ENCODE measurements around the gene FLRT2.

The FLRT2 gene

DNA sequence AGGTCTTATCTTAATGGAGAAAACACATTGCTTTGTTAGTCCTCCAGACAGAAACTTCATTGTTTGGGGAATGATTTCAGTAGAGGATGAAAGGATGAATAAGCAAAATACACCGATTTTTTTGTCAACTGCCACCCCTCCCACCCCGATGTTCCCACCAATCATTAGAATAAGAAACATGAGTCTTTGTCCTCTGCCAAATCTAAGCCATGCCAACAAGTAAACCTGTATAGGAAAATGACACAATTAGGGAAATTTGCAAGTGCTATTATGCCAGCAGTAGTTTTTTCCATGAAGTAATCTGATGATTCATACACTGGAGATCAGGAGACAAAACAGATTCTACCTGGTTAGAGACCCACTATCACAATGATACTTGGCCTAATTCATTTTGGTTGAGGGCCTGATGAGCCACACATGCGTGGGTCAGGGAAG lies 35.9 kb downstream of the FLRT2 start:
- DNase-seq = no peak

DNA sequence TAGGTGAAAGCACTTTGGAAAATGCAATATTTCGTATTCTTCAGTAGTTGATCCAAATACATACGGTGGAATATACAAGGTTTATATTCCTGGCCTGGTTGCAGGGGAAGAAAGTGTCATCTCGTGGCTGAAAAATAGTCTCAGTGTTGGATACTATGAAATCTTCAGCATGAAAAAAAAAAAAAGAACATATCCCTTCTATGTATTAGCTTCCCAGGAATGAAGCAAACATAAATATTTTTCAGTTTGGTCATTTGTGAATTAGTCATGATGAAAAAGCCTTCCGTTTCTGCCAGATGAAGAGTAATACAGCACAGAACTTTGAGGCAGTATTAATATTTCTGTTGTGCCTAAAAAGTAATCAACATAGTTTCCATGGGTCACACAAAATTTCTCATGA lies 36.7 kb downstream of the FLRT2 start:
- DNase-seq = no peak

DNA sequence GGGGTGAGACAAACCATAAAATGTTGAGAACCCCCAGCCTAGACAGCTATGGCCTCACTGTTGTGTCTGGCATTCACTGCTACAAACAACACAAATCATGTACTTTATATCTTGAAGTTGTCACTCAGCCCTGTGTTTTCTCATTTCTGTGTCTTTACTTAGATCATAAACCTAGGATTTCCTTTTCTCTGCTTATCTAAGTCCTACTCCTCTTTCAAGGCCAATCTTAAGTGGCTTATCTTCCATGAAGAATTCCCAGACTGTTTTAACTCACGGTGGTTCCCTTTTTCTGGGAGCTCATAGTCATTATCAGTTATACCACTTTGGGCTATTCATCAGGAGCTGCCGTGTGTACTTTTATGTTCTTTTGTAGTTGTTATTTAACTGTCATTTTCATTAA lies 42.1 kb downstream of the FLRT2 start:
- DNase-seq = no peak

DNA sequence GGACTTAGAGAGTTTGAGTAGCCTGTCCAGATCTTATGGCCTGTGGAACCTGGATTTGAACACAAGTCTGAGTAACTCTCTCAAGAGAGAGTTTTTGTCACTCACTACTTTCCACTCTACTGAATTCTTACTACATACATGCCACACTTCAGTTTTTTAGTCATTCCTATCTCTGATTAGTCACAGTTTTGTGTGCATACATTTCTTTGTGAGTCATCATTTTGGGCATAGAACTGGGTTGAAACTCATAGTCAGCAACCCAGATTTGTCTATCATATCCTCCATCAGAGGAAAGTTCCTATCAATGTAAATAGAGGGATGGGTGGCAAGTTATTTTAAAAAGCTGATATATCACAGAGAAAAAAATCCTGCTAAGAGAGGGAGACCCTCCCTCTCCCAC lies 42.9 kb downstream of the FLRT2 start:
- no peak for DNase-seq

DNA sequence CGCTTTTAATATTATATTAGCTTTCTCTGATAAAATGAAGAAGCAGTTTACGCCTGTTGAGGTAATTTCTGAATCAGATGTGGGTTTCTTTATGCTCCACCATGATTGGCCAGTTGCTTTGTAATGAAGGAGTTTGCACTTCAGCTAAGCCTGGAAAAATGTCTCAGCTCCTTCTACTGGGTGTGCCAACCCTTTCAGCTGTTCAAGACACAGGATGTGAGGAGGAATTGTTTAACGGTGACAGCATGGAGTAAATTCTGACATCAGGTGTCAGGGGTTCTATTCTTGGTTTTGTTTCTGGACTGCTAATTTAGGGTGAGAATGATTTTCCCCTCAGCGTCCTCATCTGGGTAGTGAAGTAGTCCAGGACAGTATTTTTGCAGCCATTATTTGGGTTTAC lies 43.5 kb downstream of the FLRT2 start:
- DNase-seq = no peak

DNA sequence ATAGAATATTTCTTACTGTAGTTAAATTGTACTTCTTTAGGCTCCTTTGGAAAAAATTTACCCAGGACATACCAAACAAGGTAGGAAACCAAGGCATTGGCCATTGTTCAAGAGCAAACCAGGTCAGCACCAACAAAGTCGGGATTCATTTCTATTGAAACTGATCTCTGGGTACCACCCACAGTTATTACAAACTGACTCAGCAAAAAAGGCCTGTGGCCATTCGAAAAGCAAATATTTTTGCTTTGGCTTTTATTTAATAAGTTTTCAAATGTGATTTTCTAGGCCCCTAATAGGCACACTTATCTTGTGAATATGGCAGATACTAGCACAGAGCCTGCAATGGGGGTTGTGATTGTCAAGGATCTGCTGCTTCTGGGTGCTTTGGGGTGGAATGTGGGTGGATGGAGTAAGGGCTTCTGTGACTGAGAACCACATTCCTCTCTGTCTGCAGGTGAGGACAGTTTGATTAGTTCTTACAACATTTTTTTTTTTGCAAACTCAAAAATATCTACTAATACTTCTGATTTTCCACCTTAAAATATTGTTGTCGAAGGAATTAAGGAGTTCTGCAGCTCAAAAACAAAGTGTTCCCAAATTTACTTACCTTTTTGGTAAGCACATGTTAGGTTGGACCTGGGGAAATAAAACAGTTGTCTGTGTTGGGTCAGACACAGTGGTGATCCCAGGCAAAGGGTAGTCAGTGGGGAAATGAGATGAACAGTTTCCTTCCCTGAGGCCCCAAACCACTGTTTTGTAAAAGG lies 45.1 kb downstream of the FLRT2 start:
- DNase-seq = no peak

DNA sequence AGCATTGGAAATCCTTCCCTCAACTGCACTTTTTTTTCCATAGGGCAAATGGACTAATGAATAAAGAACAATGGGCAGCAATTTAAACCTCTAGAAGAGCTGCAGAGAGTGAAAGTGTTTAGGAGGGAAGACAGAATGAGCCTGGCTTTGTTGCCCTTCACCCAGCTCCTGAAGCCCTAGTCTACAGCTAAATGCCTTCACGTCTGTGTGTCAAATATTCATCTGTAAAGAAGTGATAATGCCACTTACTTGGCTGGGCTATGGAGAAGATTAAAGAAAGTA lies 45.6 kb downstream of the FLRT2 start:
- DNase-seq = no peak

DNA sequence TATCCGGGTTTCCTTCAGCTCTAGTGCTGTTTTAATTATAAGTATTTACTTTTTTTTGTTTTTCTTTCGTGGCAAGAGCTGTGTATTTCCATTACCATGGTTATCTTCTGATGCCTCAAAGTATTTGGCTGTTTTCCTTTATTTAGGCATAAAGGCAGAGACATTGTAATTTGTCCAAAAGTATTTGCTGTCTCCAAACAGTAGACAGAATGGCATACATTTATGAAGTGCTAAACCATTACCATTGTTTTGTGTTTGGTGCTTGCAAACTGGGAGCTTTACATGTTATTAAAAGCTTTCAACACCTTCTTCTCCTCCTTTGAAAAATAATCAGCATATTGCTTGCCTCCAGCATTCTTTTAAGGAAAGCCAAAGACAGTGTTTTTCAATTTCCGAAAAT lies 46.3 kb downstream of the FLRT2 start:
- no peak for DNase-seq

DNA sequence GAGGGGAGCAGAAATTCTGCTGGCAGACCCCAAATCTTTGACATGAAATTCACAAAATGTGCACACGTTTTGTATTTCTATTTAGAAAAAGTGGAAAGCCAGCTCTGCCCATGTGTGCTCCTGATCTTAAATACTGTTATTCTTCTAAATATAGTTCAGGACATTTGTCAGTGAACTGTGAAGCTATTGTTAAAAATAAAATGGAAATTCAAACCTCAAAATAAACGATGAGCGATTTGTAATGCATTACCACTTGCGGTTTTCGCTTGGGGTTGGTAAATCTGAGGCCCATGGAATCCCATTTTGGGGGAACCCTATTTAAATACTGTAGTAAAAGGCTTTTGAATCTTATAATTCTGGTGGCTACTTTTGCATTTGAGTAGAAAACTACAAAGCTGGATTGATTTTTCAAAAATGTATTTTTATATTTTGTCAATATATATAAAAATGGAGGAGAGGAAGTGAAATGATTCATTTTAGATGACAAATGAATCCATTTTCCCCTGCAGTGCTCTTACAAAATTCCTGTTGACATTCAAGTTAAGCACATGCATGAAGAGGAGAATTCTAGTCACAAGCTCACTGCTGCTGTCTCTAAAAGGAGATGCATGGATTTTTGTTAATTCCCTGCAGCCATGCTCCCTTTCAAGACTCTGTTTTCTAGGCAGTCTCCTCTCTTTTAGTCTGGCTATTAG lies 47.1 kb downstream of the FLRT2 start:
- DNase-seq = no peak

DNA sequence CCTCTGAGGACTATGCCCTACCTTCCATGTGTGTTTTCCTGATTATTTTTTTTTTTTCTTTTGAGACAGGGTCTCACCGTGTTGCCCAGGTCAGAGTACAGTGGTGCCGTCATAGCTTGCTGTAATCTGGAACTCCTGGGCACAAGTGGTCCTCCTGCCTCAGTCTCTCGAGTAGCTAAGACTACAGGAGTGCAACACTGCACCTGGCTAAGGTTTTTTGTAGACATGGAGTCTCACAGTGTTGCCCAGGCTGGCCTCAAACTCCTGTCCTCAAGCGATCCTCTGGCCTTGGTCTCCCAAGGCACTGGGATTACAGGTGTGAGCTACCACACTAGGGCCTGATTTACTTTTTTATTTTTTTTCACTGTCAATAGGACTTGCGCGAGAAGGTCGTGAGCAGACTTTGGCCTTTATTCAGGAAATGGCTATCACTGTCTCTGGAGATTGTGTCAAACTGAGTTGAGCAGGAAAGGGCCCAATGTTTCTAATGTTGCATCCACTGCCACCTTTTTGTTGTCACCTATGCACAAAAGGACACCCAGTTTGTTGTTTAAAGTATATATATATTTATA lies 47.7 kb downstream of the FLRT2 start:
- no peak for DNase-seq

DNA sequence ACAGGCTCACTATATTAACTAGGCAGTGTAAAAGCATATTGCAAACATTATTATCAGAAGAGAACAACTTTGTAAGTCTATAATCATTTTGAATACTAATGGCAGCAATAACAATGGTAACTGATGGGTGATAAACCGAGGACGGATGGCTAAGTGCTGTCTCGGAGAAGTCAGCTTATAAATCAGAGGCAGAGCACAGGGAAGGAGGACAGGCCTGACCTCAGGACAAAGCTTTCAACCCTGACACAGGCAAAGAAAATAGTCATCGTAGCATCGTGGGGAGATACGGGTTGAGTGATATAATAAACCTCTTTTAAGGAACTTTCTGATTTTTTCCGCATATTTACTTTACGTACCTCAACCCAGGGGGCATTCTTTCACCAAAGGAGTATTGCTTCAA lies 48.4 kb downstream of the FLRT2 start:
- no peak for DNase-seq

DNA sequence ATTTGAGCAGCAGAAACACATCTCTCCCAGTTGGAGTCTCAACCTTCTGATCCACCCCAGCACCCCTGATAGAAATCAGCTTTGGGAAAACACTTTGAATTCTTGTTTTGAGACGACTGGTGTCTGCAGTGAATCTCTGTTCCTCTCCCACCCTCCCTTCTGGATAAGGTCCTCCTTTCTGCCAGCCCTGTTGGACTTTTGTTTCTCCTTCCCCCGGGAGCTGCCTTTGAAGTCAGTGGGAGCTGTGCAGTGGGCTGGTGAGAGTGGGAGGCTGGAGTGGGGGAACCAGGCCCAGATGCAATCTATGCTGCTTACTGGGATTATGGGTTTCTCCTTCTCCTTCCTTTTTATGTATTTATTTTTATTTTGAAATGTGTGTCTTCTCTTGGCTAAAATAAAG lies 49.0 kb downstream of the FLRT2 start:
- DNase-seq = no peak

DNA sequence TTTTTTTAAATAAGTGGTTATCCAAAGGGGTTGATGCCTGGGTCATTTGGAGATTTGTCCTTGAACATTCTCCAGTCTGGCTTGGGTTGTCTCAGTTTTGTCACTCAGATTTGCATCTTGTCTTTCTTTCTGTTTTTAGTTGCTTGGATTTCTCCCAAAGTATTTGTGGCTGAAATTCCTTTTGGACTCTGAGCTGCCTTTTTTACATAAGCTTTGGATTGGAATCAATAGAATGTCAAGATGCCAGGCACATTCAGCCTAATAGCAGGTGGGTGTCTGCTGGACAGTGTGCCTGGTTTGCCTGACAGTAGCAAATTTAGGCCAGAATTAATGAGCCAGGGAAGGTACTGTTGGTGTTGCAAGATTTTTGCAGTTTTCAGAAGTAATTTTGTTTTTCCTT lies 50.0 kb downstream of the FLRT2 start:
- DNase-seq = no peak

DNA sequence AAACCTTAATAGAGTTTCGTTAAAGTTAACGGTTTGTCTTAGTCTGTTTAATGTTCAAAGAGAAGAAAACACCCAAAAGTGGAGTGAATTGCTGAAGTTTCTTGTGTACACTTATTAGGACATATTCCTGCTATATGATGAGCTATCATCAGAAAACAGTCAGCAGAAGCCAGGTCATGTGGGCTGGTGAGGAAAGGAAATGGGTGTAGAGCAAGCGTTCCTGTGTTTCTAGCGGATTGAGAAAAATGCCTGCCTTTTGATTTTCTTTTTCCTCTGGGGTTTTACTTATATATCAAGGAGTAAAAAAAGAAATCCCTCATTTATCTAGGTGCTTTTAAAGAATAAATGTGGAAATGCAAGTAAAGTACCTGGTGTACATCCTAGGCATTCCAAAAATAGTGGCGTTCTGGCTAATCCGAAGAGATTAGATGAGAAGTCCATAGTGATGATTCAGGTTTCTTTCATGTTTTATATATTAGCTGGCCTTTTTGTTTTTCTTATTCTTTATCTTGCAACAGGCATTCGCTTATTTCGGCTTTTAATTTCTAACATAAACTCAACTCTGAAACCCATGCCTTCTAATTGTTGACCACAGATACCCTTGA lies 50.7 kb downstream of the FLRT2 start:
- DNase-seq = no peak

DNA sequence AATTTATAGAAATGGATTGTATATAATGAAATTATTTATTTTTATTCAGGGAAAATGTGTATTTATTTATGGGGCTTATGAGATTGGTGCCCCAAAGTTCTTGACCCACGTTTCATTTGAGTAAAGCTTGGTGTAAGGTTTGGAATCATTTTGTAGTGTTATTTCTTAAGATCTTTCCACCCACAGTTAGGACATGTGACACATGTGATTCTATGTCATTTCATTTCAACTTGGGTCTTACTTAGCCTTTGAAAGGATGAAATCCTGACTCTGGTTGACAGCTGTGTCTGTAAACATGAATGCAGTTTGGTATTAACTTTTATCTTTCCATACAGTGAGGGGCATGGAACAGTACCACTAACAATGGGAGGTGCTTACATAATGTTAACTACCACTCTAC lies 51.7 kb downstream of the FLRT2 start:
- no peak for DNase-seq

DNA sequence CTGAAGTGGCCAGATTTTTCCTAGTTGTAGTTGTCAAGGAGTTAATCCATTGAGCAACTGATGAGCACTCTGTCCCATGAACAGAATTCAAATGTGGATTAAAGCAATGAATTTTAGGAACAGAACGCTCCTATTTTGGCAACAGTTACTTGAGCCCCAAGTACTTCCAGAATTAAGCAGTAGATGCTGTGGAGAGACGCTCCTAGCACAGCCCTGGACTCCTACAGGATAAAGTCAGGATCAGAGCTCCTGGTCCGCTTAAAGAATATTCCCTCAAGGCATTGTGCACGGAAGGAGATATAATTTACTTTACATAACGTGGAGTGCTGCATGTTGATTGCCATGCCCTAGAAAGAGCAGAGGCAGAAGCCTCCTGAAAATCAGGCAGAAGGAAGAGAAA lies 53.4 kb downstream of the FLRT2 start:
- no peak for DNase-seq

DNA sequence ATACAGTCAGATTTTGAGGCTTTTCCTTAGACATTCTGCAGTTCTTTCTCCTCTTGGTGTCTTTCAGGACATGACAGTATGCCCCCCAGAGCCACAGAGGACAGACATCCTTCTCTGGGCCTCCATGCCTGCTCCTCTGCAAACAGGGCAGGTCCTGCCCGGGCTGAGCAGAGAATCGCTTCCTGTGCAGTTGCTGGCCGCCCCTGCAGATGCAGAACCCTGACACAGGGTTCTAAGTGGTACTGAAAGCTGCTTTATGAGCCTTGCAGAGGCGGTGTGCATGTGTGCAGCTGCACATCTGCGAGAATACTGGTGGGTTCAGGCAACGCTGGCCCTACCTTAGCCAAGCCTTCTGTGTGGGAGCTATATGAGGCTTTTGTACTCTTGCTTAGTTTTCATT lies 54.5 kb downstream of the FLRT2 start:
- DNase-seq = no peak

DNA sequence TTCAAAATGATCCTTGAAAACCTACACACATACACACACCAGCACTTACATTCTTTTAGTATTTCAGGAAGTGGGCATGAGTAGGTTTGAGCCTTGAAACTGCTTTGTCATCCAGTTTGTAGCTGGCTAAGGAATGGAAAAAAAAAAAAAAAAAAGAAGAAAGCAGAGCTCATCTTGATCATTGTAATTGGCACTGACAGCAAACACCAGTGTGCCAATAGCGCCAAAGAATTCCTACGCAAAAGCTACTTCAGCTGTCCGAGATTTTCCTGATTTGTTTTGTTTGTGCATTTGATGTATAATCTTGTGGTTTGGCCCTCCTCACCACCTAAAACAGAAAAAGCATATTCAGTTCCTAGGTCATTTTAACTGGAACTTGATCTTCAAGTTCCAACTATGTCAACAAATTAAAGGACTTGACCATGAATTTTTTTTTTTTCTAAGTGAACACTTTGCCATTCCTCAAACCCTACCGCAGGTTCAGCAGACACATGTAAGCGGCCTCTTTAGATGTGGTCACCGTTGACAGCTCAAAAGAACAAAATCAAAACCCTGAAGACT lies 57.3 kb downstream of the FLRT2 start:
- no peak for DNase-seq

DNA sequence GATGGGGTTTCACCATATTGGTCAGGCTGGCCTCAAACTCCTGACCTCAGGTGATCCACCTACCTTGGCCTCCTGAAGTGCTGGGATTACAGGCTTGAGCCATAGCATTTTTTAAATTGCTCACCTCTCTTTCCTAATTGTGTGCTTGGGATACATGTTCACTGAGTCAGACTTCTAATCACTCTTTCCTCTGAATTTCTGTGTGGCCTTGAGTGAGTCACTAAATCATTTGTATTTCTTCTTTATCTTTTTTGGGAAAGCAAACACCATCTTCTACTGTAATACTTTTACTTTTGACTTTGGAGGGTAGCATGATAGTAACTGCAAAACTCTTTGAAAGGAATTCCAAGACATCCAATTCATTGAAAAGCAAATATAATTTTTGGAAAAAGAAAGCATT lies 60.8 kb downstream of the FLRT2 start:
- DNase-seq = no peak

DNA sequence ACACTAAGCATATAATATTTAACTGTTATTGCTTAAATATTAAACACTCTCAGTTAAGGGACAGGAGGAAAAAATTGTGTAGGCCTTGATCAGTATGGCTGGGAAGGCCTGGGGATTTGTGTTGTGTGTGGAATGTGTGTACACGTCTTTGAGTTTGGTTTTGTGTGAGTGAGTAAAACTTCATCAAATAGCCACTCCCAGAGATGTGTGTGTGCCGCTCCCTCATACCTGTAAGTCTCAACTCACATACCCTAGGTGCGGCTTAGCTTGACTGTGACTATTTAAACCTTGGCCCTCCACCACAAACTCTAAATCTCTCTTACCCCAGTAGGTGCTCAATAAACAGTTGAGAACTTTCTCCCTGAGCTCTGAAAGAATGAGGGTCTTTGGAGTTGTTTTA lies 64.3 kb downstream of the FLRT2 start:
- no peak for DNase-seq

DNA sequence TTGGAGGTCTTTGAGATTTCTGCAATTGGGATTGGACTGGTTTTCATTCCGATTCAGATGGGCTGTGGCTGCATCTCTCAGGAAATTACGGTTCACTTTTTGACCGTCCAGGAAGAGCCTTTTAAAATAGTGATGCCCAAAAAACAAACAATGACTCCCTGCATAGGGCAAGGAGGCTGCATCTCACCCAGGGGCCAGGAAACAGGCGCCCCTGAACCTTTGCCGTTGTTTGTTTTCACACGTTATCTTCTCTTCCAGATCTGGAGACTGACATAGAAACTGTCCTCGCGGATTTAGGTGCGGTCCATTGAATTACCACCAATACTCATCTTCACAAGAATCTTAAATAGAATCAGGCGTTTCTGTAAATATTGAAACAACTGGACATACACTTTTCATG lies 66.0 kb downstream of the FLRT2 start:
- DNase-seq = no peak

DNA sequence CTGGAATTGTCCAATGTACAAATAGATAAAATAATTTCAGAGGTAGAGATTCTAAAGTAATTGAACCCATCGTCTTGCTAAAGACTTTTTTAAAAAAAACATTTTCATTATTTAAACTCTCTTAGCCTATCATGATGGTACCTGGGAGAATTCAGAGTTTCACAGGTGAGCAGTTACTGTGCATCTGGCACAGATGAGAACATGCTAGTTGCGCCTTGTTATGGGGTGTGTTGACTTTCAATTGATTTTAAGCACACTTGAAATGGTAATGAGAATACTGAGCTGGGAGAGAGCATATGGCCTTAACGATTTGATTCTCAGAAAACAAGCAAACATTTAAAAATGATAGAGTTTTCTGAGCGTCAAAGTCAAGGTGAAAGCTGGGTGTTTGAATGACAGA lies 66.6 kb downstream of the FLRT2 start:
- no peak for DNase-seq

DNA sequence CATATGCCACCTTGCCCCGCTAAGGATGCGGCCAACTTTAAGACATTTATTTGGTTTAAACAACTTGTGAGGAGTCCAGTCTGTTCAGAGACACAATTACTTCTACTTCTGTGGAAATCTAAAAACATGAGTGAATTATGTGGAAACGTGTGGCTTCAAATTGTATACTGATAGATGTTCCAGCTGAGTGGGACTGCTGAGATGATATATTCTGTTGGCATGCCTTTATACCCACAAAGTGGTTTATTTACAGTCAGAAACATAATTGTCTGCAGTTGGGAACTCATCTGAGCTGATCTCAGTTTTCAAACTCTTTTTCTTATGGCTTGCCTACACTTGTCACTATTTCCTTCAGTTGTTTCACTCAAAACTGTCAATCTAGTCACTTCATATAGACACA lies 67.8 kb downstream of the FLRT2 start:
- no peak for DNase-seq

DNA sequence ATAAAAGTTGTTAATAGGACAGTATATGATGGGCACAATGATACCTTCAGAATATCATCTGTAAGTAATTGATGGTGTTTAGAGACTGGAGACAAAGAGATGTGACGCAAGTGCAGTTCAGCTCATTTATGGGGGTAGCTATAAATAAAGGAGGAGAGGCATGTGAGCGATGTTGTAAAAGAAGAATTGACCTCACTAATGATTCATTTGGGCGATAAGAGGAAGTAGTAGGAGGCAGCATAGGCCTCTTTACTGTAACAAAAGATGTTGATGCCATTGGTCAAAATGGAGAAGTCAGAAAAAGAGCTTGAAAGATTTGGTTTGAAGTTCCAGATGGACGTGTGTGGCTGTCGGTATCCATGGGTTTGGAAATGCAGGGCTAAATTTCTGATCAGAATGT lies 70.0 kb downstream of the FLRT2 start:
- DNase-seq = no peak

Data from stimulated activated CD4-positive, alpha-beta T cell treated with anti-CD3 and anti-CD28 coated beads, Interleukin-4, amount 100 ng/mL, for 24 hours (primary cell).